Kidney capillary endothelial cell (primary cell): ENCODE data around the gene NKIRAS2.

ENCODE experiments used
- DNase-seq: peaks from one replicate; pipeline ENCODE4 v3.0.0-alpha.2; 2018; ENCODE audit warnings: low spot score

The NKIRAS2 gene

GRCh38 chr17:42027590-42027889 is 7.7 kb downstream of the NKIRAS2 start:
- no peak for DNase-seq

DNA sequence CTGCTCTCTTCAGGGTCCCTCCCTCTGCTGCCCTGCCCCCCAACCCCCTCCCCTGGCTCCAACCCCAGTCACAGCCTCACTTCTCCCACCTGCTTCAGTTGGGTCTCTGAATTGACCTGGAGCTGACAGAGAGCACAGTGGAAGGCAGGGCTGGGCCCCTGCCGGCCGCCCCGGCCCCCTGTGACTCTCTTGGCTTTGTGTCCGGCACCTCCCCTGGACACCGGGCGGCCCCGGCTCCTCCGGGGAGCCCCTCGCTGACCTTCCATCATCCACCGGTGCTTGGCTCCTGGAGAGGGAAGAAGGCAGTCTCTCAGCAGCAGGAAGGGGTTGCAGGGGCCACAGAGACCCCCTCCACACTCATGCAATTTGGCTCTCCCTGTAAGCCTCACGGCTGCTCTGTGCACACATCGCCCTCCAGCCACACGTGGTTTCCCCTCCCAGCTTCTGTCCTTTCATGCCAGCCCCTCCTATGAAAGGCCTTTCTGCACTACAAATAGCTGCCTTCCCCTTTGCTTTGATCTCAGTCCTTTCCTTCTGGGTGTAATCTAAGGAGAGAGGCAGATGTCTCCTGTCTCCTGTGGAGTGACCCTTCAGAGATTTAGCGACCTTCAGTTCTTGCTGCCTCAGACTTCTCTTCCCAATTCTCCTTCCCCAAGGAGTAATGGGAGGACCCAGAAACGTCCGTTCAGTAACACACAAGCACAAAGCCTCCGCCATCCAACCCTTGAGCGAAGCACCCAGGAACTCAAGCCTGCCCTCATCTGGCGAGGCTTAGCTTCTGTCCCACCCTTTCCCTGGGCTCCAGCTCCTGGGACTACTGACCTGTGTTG is 8.3 kb downstream of the NKIRAS2 start:
- DNase-seq, result no peak

DNA sequence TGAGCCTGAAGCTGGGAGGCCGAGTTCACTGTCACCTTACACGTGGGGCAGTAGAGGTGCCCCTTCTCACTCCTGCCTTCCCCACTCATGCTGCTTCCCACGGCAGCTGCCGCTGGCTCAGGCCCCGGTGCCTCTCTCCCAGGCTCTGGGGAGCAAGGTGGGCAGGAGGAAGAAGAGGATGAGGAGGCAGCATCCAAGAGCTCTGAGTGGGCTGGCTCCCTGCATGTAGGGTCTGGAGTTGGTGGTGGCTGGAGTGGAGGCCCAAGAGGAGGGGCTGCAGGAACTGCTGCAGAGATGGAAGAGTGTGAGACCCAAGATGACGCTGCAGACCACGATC is 8.9 kb downstream of the NKIRAS2 start:
- DNase-seq, result no peak

DNA sequence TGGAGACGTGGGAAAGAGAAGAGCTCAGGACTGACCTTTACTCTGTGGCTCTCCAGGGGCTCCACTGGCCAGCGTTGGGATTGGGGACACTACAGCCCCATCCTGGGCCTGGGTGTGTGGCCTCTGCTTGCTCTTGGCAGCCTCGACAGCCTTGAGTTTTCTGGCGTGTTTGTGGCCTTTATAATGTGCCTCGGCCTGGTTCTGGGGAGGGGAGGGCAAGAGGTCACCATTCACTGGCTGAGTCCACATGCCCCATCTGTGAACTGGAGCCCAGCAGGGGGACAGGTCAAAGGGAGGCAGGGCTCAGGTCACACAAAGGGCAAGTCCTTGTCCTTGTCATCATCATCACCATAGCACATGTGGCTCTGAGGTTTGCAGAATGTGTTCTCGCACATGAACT is 11.7 kb downstream of the NKIRAS2 start:
- DNase-seq, result no peak

DNA sequence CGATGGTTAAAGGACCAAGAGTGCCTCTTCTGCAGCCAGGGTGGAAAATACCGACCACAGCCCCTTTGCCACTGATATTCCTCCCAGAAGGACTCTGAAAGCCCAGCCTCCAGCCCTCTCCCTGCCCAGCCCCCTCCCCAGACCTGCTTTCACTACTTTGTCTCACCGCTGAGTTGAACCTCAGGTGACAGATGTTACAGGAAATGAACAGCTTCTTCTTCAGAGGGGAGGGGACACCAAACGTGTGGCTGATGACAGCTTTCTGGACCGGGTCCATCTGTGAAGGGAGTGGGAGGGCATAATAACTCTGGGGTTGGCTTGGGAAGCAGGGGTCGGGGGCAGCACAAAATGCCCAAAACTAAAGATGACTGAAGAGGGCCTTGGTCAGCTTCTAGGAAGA is 14.2 kb downstream of the NKIRAS2 start:
- no peak for DNase-seq

DNA sequence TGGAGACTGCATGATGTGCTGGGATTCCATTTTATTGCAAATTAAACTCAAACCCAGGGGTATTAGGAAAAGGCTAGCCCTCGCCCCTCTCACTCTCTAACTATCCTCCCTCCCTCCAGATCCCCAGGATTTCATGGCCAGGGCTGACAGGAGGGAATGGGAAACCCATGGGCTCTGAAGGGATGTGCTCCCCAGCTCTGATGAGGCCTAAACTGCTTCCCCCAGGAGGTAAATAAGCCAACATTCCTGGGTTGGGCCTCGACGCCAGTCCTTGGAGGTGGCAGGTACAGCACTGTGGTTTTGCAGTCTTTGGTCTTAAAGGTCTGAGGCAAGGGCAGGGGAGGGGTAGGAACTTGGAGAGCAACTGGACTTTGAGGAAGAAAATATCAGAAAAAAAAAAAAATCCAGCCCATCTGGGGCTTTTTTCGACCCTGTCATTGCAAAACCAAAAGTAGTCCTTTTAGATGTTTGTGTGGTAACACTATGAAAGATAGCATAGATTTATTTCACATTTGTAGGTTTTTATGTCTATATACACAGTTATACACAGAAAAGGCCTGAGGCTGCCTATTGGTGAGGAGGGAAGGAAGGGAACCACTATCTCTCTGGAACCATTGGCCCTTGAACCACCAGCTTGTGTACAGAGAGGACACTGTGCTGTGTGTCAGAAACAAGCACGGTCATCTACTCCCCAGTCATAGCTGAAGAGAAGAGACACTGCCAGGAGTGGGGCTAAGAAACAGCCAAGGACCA is 18.5 kb downstream of the NKIRAS2 start:
- DNase-seq, result no peak

GRCh38 chr17:42039794-42040763 is 20.2 kb downstream of the NKIRAS2 start:
- no peak for DNase-seq

- no peak for DNase-seq
These were observed 20.9 kb downstream of the NKIRAS2 start for GRCh38 chr17:42040818-42041217.

DNA sequence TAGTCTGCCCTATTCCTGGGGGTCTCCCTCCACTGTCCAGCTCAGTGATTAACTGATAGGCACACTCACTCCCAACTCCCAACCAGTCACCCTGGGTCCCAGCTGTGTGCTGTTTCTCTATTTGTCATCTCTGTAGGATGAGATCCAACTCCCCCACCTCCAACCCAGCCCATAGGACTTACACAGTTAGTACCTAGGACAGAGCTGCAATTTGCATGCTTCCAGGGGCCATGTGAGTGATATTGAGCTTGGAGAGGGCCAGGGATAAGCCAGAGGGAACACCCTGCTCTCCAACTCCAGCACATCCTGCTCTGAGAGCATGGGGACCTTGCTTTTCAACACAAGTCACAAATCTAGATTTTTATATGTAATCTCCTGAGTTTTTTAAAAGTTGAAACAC is 21.7 kb downstream of the NKIRAS2 start:
- DNase-seq, result no peak

DNA sequence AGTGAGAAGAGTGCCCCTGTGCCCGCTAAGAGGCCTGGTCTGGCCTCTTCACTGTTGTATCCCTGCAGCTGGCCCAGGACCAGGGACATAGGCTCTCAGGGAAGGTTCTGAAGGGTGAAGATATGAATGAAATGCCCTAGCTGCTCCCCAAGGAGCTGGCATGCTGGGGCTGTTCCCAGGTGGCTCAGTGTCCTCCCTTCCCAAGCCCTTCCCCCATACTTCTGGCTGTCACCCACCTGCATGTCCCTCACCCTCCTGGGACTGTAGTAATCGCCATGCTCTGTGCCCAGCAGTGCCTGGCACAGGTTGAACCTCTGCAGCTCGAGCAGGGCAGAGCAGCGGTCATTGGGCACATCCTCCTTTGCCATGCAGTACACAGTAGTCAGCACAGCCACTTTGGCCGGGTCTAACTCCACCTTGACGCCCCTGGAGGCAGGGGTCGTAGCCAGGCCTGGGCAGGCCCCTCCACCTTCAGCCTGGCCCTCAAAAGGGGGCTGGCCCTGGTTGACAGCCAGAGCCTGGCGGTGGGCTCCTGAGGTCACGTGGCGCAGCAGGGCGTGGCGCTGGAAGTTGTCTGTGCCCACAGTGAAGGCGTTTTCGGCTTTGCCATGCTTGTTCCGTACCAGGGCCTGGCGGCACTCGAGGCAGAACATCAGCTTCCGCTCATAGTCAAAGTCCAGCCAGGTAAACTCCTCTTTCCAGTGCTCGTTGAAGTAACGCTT is 22.9 kb downstream of the NKIRAS2 start:
- no peak for DNase-seq

- no peak for DNase-seq
These were observed 25.8 kb downstream of the NKIRAS2 start for GRCh38 chr17:42045719-42046118.

DNA sequence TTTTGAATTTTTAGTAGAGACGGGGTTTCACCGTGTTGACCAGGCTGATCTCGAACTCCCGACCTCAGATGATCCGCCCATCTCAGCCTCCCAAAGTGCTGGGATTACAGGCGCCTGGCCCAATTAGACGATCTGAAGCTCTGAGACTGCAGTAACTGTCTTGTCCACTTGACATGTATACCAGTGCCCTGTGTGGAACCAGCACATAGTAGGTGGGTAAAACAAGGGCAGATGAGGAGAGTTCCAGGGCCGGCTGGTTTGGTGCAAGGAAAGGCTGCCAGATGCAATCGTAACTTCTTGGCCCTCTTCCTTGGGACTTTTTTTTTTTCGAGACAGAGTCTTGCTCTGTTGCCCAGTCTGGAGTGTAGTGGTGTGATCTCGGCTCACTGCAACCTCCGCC is 27.5 kb downstream of the NKIRAS2 start:
- DNase-seq, result no peak

GRCh38 chr17:42049834-42050392 is 30.0 kb downstream of the NKIRAS2 start:
- no peak for DNase-seq

DNA sequence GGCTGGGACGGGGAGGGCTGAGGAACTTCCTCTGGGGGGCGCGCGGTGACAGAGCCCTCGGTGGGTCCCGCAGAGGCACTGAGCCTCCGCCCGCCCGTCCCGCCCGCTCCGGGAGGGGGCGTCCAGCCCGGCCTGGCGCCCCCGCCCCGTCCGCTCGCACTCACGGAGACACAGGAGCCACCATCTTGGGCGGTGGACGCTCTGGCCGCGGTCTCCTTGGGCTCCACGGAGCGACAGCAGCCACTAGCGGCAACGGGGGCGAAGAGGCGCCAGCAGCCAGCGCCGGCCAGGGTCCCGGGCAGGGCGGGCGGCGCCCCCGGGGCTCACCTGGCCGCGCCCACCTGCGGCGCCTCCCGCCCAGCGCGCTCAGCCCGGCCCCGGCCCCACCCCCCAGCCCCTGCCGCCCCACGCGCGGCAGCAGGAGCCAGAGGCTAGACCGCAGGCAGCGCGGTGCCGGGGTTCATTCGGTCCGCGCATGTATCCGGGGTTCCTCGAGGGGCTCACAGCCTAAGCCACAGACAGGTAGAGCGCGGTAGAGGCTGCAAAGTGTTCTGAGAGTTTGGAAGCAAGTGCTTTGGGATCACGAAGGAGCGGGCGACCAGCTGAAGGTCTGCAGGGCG is 30.6 kb downstream of the NKIRAS2 start, which contains the start of gene C17orf113:
C17orf113 (minus strand) TSS at position 209 of the 620 bp plus-strand sequence. CDS start 7,225 bp downstream, outside the sequence.
- DNase-seq, result peak; percentile 30

GRCh38 chr17:42051013-42051400 is 31.1 kb downstream of the NKIRAS2 start:
- no peak for DNase-seq

GRCh38 chr17:42051645-42052044 is 31.8 kb downstream of the NKIRAS2 start:
- DNase-seq, result no peak

DNA sequence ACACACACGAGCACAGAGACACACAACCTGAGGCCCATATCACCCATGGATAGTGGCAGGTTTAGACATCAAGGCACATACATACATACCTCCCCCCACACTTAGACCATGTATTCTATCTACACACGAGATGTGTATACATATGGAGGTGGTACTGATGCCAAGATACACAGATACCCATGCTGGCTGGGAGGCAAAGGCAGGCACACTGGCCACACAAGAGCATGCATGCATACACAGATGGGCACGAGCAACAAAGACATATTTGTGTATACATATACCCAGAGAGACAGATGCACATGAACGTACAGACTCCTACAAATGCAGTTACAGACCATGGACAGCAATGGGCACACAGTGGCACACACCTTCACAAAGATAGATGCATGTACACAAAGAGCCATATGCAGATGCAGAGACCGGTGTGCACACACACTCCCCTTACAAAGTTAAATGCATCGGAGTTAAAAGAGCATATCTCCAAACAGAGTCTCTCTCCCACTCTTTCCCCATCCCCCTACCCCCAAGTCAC is 32.5 kb downstream of the NKIRAS2 start:
- DNase-seq, result no peak

DNA sequence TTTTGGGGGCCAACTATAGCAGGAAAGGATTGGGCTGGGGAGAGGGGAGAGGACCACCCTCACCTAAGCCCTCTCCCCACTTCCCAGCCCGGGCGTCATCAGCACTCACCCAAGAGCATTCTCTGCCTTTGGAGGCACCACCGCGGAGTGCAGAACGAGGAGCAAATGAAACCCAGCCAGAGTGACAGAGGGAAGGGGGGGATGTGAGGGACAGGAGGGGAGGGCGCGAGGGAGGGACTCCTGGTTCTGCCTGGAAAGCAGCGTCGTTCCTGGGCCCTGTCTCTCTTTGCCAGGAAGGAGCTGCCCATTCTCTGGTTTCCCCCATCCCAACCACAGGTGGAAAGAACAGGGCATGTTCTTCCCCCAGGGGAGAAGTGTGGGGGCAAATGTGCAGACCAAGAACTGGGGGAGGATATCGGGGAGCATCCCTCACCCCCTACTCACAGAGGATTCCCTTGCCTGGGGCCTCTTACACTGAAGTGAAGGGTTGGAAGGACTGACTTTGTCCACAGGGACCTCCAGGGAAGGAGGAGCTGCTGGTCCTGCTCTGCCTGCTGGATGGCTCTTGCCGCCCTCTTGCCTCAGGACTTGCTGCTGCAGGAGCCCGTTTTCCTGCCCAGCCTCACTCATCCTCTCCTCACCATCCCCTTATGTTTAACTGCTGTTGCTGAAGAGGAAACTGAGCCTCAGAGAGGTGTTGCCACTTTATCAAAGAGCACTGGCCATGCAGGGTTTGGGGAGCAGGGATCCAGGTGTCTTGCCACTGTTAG is 34.0 kb downstream of the NKIRAS2 start:
- no peak for DNase-seq

DNA sequence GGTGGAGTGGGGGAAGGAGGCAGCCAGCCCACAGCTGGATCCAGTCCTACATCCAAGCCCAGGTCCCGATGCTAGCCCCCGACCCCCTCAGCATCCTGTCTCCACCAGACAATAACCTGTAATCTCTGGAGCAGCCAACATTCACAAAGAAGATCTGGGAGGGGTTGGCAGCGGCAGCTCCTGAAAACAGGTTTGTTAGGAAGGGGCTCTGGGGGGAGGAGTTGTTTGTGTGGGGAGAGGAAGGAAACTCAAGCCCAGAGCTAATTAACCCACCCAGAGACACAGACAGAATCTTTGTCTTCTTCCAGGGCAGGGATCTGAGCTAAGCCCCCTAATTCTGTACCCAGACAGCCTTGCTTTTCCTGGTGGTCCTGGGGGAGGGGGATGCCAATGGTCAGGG is 35.1 kb downstream of the NKIRAS2 start:
- no peak for DNase-seq

GRCh38 chr17:42055496-42055895 is 35.6 kb downstream of the NKIRAS2 start:
- DNase-seq, result no peak
